ENCODE measurements around the gene TMEM178B. TPM values are rescaled to one million over a fixed set of nuclear protein-coding genes. Genes with fewer than 3 reads are reported as not detected.
"Not testable (repeated sequence)": the region's sequence is repeated elsewhere in the genome, so short reads cannot be mapped to it uniquely, and the experiment has no call there.

The TMEM178B gene
- total RNA-seq, 1 experiment from 2014 or later: 1.1 TPM

- DNase-seq (ENCODE audit: low spot score): no peak
- in situ Hi-C loops (cut with HindIII; ENCODE audit: low sequenced_read_pairs): no loop called here
These were observed 315.4 kb downstream of the TMEM178B start for GRCh38 chr7:141389140-141389796.

DNA sequence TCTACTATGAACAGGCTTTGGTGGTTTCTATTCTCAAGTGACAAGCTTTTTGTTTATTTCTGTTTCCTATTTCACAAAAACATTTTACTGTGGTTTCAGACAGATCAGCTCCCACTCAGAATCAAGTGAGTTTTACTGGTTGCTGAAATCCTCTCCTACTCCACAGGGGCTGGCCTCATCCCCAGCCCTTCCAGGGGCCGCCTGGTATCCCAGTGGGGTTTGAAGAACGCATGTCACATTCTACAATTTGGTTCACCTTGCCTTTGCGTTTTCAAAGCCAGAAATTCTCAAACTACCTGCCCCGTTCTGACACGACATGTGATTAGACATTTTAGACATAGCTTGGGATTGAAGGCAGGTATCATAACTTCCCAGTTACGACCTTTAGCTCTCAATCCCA is 316.5 kb downstream of the TMEM178B start:
- DNase-seq (ENCODE audit: low spot score): no peak
- in situ Hi-C loops (cut with HindIII; ENCODE audit: low sequenced_read_pairs): no loop called here

DNA sequence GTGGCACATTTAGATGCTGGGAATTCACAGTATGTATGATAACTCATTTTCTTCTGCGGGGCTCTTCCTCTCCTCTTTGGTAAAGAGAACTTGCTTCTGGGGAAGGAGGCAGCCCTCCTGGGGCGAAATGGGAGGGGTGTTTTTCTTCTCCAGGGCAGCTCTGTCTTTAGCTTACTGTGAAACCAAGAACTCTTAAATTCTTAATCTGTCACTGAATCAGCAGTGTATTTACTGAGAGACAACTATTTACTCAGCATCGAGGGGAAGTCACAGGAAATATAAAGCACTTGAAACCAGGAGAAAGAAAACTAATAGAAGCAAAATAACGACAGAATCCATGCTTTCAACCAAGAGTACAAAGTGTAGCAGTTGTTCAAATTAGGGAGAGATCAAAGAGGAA is 319.2 kb downstream of the TMEM178B start:
- DNase-seq (ENCODE audit: low spot score): no peak
- in situ Hi-C loops (cut with HindIII; ENCODE audit: low sequenced_read_pairs): no loop called here

GRCh38 chr7:141397236-141398163 is 323.6 kb downstream of the TMEM178B start:
- in situ Hi-C loops (cut with HindIII; ENCODE audit: low sequenced_read_pairs): no loop called here
- peak; percentile 20 for DNase-seq (ENCODE audit: low spot score)

GRCh38 chr7:141400356-141400755 is 326.5 kb downstream of the TMEM178B start:
- no peak for DNase-seq (ENCODE audit: low spot score)
- in situ Hi-C loops (cut with HindIII; ENCODE audit: low sequenced_read_pairs): no loop called here

DNA sequence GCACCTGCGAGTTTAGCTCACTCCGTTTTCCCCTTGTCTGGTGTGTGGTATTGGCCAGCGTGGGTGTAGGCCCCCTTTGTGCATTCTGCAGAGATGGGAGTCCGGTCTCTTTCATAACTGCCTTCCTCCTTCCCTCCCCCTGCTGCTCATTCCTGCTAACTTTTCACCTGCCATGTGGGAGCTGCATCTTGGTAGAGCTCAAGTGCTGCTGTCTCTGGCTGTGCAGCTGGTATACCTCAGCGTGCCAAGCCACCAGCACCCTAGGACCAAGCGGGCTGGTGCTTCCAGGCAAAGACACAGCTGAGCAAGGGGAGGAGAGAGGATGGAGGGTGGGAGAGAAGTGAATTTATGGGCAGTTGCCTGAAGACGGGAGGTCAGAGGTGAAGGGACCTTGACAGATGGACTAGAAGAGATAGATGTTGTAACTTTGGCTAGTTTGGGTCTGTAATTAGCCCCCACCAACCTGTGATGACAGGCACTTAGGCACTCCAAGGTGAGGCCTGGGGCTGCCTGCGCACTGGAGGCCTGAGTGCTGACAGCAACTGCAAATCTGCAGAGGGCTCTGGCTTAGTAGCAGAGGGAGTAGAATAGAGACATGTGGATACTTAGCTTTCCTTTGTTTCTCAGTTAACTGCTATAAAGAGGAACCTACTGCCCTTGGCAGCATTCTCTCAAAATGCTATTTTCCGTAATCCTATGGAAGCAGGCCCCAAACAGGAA is 328.6 kb downstream of the TMEM178B start:
- DNase-seq (ENCODE audit: low spot score): no peak
- in situ Hi-C loops (cut with HindIII; ENCODE audit: low sequenced_read_pairs): no loop called here

DNA sequence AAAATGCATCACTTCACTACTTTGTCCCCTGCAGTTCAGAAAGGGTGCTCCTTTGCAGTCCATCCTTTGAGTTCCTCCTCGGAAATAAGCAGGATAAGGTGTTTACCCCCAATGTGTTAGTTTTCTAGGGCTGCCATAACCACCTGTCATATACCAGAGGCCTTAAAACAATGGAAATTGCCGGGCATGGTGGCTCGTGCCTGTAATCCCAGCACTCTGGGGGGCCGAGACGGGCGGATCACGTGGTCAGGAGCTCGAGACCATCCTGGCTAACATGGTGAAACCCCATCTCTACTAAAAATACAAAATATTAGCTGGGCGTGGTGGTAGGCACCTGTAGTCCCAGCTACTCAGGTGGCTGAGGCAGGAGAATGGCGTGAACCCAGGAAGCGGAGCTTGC is 330.0 kb downstream of the TMEM178B start:
- in situ Hi-C loops (cut with HindIII; ENCODE audit: low sequenced_read_pairs); DNase-seq (ENCODE audit: low spot score): not testable (repeated sequence)

GRCh38 chr7:141406347-141406746 is 332.5 kb downstream of the TMEM178B start:
- in situ Hi-C loops (cut with HindIII; ENCODE audit: low sequenced_read_pairs): no loop called here
- DNase-seq (ENCODE audit: low spot score): no peak

DNA sequence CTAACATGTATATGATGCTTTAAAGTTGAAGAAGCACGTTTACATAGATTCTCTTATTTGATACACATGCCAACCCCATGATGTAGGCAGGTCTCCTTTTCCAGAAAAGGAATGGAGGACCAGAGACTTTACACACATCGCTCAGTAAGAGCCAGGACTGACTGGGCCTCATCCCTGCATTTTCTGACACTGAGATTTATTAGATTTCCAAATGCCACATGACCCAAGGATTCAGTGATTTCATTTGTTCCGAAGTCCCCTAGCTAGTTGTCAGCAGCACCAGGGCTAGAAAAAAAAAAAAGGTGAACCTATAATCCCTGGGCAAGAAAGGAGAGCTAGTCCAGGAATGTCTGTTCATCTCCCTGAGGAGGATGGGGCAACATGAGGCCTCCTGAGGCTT is 334.0 kb downstream of the TMEM178B start:
- in situ Hi-C loops (cut with HindIII; ENCODE audit: low sequenced_read_pairs): no loop called here
- DNase-seq (ENCODE audit: low spot score): no peak

GRCh38 chr7:141408440-141408839 is 334.6 kb downstream of the TMEM178B start:
- no peak for DNase-seq (ENCODE audit: low spot score)
- in situ Hi-C loops (cut with HindIII; ENCODE audit: low sequenced_read_pairs): no loop called here

DNA sequence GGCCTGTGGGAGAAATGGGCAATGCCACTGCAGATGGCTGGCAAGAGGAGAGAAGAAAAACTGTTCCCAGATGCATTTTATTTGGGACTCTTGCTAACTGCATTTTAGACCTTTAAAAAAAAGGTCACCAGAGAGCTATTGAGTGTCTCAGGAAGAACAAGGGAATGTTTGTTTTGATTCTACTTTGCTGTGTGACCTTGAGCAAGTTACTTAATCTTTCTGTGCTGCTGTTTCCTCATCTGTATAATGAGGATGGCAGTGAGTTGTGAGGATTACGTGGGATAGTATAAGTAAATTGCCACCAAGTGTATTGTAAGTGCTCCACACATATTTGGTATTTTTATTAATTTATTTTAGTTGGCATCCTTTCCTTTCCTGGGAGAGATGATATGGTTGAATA is 335.4 kb downstream of the TMEM178B start:
- in situ Hi-C loops (cut with HindIII; ENCODE audit: low sequenced_read_pairs): no loop called here

DNA sequence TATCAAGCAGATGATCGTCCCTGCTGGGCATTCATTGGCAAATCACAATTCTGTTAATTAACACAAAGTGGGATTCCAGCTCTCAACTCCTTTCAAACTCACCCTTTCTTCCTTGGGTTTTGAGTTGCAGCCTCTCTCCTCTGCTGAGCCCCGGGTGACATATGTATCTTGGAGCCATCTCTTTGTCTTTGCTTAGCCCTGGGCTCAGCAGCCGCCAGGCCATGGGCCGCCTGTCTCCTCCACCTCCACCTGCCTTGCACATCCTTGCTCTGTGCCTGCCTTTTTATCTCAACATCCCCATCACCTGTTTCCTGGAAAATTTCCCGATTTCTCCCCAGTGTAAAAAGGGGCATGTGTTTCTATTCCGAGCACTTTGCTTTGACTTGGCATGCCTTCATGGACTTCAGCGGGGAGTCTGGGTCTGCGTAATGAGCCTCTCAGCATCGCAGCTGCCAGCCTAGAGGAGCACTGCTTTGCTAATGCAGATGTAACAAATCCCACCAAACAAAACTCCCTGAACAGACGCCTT is 336.0 kb downstream of the TMEM178B start:
- DNase-seq (ENCODE audit: low spot score): peak; percentile 66
- in situ Hi-C loops (cut with HindIII; ENCODE audit: low sequenced_read_pairs): no loop called here

More for the DNA sequence above, 335.4 kb downstream of the TMEM178B start:
- no peak for DNase-seq (ENCODE audit: low spot score)

DNA sequence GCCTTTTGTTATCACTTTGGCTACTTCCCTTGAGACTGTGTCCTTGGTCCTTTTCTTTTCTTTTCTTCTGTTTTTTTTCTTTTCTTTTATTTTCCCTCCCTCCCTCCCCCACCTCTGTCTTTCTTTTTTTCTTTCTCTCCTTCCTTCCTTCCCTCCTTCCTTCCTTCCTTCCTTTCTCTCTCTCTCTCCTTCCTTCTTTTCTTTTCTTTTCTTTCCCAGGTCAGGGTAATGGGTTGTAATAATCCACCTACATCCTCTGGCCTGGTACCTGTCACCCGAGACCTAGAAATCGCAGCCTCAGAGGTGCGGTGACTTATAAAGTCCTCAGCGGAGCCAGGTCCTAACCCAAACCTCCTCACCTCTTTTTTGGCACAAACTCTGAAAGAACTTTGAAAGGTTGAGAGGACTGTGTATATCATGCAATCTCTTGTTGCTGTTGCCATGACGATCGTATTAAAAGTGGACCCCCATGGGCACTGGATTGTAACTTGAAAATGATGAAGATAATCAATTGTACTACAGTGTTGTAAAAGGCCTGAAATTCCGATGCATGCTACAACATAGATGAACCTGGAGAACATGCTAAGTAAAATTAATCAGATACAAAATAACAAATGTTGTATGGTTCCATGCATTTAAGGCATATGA is 336.6 kb downstream of the TMEM178B start:
- no peak for DNase-seq (ENCODE audit: low spot score)
- in situ Hi-C loops (cut with HindIII; ENCODE audit: low sequenced_read_pairs): no loop called here

- in situ Hi-C loops (cut with HindIII; ENCODE audit: low sequenced_read_pairs): no loop called here
- DNase-seq (ENCODE audit: low spot score): no peak
These were observed 337.3 kb downstream of the TMEM178B start for GRCh38 chr7:141411133-141411532.

DNA sequence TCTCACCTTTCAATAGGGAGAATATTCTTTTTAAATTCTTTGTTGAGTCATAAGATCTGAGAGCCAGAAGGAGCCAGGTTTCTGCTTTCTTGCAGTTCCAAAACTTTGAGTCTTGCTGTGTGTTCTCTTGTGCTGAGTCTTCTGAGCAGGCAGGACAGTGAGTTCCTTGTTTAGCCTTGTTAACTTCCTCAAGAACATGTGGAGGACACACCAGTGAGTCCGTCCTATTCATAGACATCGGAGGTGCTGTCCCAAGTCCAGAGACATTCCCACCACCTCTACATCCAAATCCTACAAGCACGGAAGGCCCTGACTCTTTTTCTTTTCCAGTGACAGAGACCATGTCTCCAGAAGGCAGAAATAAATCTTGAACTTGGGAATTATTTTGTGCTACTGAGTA is 342.1 kb downstream of the TMEM178B start:
- in situ Hi-C loops (cut with HindIII; ENCODE audit: low sequenced_read_pairs): no loop called here
- DNase-seq (ENCODE audit: low spot score): no peak

GRCh38 chr7:141416650-141417270 is 342.9 kb downstream of the TMEM178B start:
- in situ Hi-C loops (cut with HindIII; ENCODE audit: low sequenced_read_pairs): no loop called here
- DNase-seq (ENCODE audit: low spot score): no peak

GRCh38 chr7:141417506-141417905 is 343.6 kb downstream of the TMEM178B start:
- in situ Hi-C loops (cut with HindIII; ENCODE audit: low sequenced_read_pairs): no loop called here
- no peak for DNase-seq (ENCODE audit: low spot score)

DNA sequence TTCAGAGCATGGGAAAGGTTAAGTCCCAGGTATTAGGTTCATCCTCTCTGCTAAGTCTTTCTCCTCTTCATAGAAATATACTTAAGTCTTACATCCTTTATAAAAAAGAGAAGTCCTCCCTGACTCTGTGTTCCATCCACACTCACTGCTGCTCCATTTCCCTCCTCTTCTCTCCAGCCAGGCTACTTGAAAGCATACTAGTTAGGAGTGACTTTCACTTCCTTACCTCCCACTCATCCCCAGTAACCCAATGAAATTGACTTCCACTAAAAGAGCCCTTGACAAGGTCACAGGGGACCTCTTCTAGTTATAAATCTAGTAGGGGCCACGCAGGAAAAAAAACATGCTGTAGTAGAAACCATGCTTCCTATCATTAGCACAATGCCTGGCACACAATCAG is 344.2 kb downstream of the TMEM178B start:
- DNase-seq (ENCODE audit: low spot score): no peak
- in situ Hi-C loops (cut with HindIII; ENCODE audit: low sequenced_read_pairs): no loop called here

DNA sequence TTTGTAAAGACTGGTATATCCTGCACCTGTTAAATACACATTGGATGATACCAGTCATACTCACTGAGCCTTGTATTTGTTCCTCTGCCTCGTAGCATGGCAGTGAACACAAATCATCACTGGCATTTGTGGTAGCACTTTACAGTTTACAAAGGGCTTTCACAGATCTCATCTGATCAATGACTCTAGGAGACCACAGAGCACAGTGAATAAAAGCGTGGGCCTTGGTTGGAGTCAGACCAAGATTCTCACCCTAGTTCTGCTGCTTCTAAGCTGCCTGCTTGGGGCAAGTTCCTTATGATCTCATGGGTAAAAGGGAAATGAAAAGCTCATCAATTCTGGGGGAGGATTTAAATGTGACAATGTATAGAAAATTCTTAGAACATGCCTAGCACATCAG is 347.4 kb downstream of the TMEM178B start:
- DNase-seq (ENCODE audit: low spot score): no peak
- in situ Hi-C loops (cut with HindIII; ENCODE audit: low sequenced_read_pairs): no loop called here

Data from G401 (cell line).